OCI-LY1 (cell line): ENCODE results near the gene EXOC6.

Experiments used
- H2AFZ ChIP-seq: fragments of 200-600 bp; sonication (generic), shearing (Covaris generic); 2 replicates; pipeline ENCODE4 v1.6.0; 2014; ENCODE audit warnings: antibody characterized with exemption, mild to moderate bottlenecking, low read length
- H3F3A ChIP-seq: fragments of 200-600 bp; sonication (generic), shearing (Covaris generic); 2 replicates; pipeline ENCODE4 v1.6.0; 2014; ENCODE audit warnings: mild to moderate bottlenecking, antibody characterized with exemption, low read length, moderate library complexity; ENCODE audit not compliant: insufficient read depth
- H3K27ac ChIP-seq: fragments of 200-600 bp; sonication (generic); 2 replicates; pipeline ENCODE4 v1.5.1; 2014; ENCODE audit warnings: low read length, mixed run types, mild to moderate bottlenecking, low read depth; ENCODE audit not compliant: poor library complexity, severe bottlenecking
- H3K27me3 ChIP-seq: fragments of 200-600 bp; sonication (generic); 2 replicates; pipeline ENCODE4 v1.6.0; 2014; ENCODE audit warnings: antibody characterized with exemption, mild to moderate bottlenecking, low read length, moderate library complexity; ENCODE audit not compliant: insufficient read depth
- H3K36me3 ChIP-seq: fragments of 200-600 bp; sonication (generic); 2 replicates; pipeline ENCODE4 v1.6.1; 2014; ENCODE audit warnings: mild to moderate bottlenecking, antibody characterized with exemption, low read length, moderate library complexity, mixed read lengths; ENCODE audit not compliant: insufficient read depth
- H3K4me1 ChIP-seq: fragments of 200-600 bp; sonication (generic); 2 replicates; pipeline ENCODE4 v1.5.1; 2014; ENCODE audit warnings: mild to moderate bottlenecking, low read length, moderate library complexity; ENCODE audit not compliant: insufficient read depth, severe bottlenecking
- H3K4me2 ChIP-seq: fragments of 200-600 bp; sonication (generic), shearing (Covaris generic); 2 replicates; pipeline ENCODE4 v1.6.1; 2014; ENCODE audit warnings: low read length
- H3K4me3 ChIP-seq: fragments of 200-600 bp; sonication (generic); 2 replicates; pipeline ENCODE4 v1.5.1; 2014; ENCODE audit warnings: low read length, low read depth, mild to moderate bottlenecking, mixed read lengths; ENCODE audit not compliant: poor library complexity, severe bottlenecking
- H3K79me2 ChIP-seq: fragments of 200-600 bp; shearing (Covaris generic); 2 replicates; pipeline ENCODE4 v1.6.1; 2016; ENCODE audit warnings: mixed run types, low read length, mixed read lengths; ENCODE audit not compliant: insufficient read depth
- H3K9ac ChIP-seq: fragments of 200-600 bp; sonication (generic), shearing (Covaris generic); 2 replicates; pipeline ENCODE4 v1.6.1; 2014; ENCODE audit warnings: mild to moderate bottlenecking, low read length, mixed read lengths
- H3K9me2 ChIP-seq: fragments of 200-600 bp; sonication (generic), shearing (Covaris generic); 2 replicates; pipeline ENCODE4 v1.6.1; 2014; ENCODE audit warnings: low read depth, mild to moderate bottlenecking, low read length, mixed read lengths
- H3K9me3 ChIP-seq: fragments of 200-600 bp; shearing (Covaris generic); 2 replicates; pipeline ENCODE4 v1.6.1; 2014; ENCODE audit warnings: low read length, mixed read lengths
- H4K20me1 ChIP-seq: fragments of 200-600 bp; sonication (generic), shearing (Covaris generic); 2 replicates; pipeline ENCODE4 v1.6.0; 2016; ENCODE audit warnings: mild to moderate bottlenecking, low read length; ENCODE audit not compliant: insufficient read depth
- CTCF ChIP-seq: fragments of 200-600 bp; sonication (generic), shearing (Covaris generic); IDR thresholded peaks from 2 replicates; pipeline ENCODE4 v1.5.1; 2017; ENCODE audit warnings: mild to moderate bottlenecking, antibody characterized with exemption, low read length, moderate library complexity, mixed read lengths
- EZH2 ChIP-seq: fragments of 200-600 bp; sonication (generic), shearing (Covaris generic); IDR thresholded peaks from 2 replicates; pipeline ENCODE4 v1.8.0; 2017; ENCODE audit warnings: borderline replicate concordance, mixed run types, mild to moderate bottlenecking, antibody characterized with exemption, low read length, moderate library complexity, mixed read lengths

Gene EXOC6

GRCh38 chr10:93079663-93080349 lies 231.5 kb downstream of the EXOC6 start:
- Histone ChIP-seq H3K4me3 (no peak overlapping the region), H3F3A (no peaks in the 10 kb centered on the region), H4K20me1 (no peaks in the 10 kb centered on the region), H3K36me3 (no peaks in the 10 kb centered on the region), H3K4me1 (no peaks in the 10 kb centered on the region), H3K9ac (no peak overlapping the region), H3K4me2 (no peak overlapping the region), H3K27ac (no peak overlapping the region), H2AFZ (no peak overlapping the region), H3K9me2 (no peaks in the 10 kb centered on the region), H3K79me2 (no peaks in the 10 kb centered on the region), H3K27me3 (no peaks in the 10 kb centered on the region), H3K9me3 (no peaks in the 10 kb centered on the region)
- TF ChIP-seq EZH2 (no peak), CTCF (no peak)

GRCh38 chr10:93080350-93081046 lies 232.2 kb downstream of the EXOC6 start:
- H3K9me2 ChIP-seq, result no peaks in the 10 kb centered on the region
- no peak overlapping the region for H2AFZ ChIP-seq
- H3K9me3 ChIP-seq, result no peaks in the 10 kb centered on the region
- TF ChIP-seq CTCF, result peak; percentile 48
- TF ChIP-seq EZH2, result no peak
- no peaks in the 10 kb centered on the region for H3F3A ChIP-seq
- H3K27me3 ChIP-seq, result no peaks in the 10 kb centered on the region
- no peaks in the 10 kb centered on the region for H4K20me1 ChIP-seq
- no peaks in the 10 kb centered on the region for H3K79me2 ChIP-seq
- no peaks in the 10 kb centered on the region for H3K4me1 ChIP-seq
- H3K4me2 ChIP-seq, result no peak overlapping the region
- no peaks in the 10 kb centered on the region for H3K36me3 ChIP-seq
- H3K9ac ChIP-seq, result no peak overlapping the region
- no peak overlapping the region for H3K27ac ChIP-seq
- no peak overlapping the region for H3K4me3 ChIP-seq

- no peak overlapping the region for H3K4me3 ChIP-seq
- H3K9me2 ChIP-seq, result no peaks in the 10 kb centered on the region
- H3K79me2 ChIP-seq, result no peaks in the 10 kb centered on the region
- no peak overlapping the region for H3K27ac ChIP-seq
- no peaks in the 10 kb centered on the region for H3K9me3 ChIP-seq
- H3K27me3 ChIP-seq, result no peaks in the 10 kb centered on the region
- TF ChIP-seq CTCF, result no peak
- TF ChIP-seq EZH2, result no peak
- no peak overlapping the region for H2AFZ ChIP-seq
- no peak overlapping the region for H3K9ac ChIP-seq
- no peaks in the 10 kb centered on the region for H3K36me3 ChIP-seq
- no peaks in the 10 kb centered on the region for H4K20me1 ChIP-seq
- H3K4me2 ChIP-seq, result no peak overlapping the region
- H3F3A ChIP-seq, result no peaks in the 10 kb centered on the region
- no peaks in the 10 kb centered on the region for H3K4me1 ChIP-seq
These were observed 233.0 kb downstream of the EXOC6 start for GRCh38 chr10:93081318-93081717.
